ENCODE results near the gene MAPK1IP1L.
A peak's percentile ranks its signal among the peaks of the same experiment; 100 is the strongest.

Gene MAPK1IP1L

GRCh38 chr14:55048900-55049436, 2.5 kb upstream of the MAPK1IP1L start:
- Histone ChIP-seq H3K23ac (ENCODE audit: low read length) (no peak overlapping the region), H3K9ac (ENCODE audit: low read length) (no peak overlapping the region), H3K79me1 (ENCODE audit: low read length) (peaks cover under 1% of the 10 kb centered on the region), H3K4me3 (ENCODE audit: low read length) (no peak overlapping the region), H3K79me2 (ENCODE audit: control insufficient read depth, insufficient read depth, low read length) (peaks cover 21% of the 10 kb centered on the region), H4K5ac (ENCODE audit: low read length) (no peak overlapping the region), H4K8ac (ENCODE audit: low read depth, low read length) (no peak overlapping the region), H2AK5ac (ENCODE audit: low read length) (no peak overlapping the region), H3K4ac (ENCODE audit: low read depth, low read length) (no peak overlapping the region), H3K56ac (ENCODE audit: low read length) (no peak overlapping the region), H2BK120ac (ENCODE audit: low read depth, low read length) (no peak overlapping the region), H3K4me2 (ENCODE audit: low read length) (no peak overlapping the region), H3K4me1 (ENCODE audit: control insufficient read depth, low read depth, low read length) (no peaks in the 10 kb centered on the region), H3K27me3 (ENCODE audit: insufficient read depth, low read length, poor library complexity) (no peaks in the 10 kb centered on the region), H3K36me3 (ENCODE audit: control insufficient read depth, insufficient read depth, low read length) (peaks cover under 1% of the 10 kb centered on the region), H2BK5ac (ENCODE audit: low read length) (no peak overlapping the region), H3K27ac (ENCODE audit: low read depth, low read length) (no peak overlapping the region), H2BK15ac (replicated peaks; ENCODE audit: low read depth) (no peak overlapping the region), H3K18ac (ENCODE audit: low read length) (no peak overlapping the region)
- whole genome bisulfite sequencing (ENCODE audit: extremely low coverage, insufficient coverage, low lambda C conversion rate) = no CpG with 5 or more reads among the region's 2 CpGs
- DNase-seq = no peak

- Histone ChIP-seq H3K4me2 (ENCODE audit: low read length) (peak overlapping the region; percentile 1), H3K23ac (ENCODE audit: low read length) (no peak overlapping the region), H3K79me2 (ENCODE audit: control insufficient read depth, insufficient read depth, low read length) (peaks cover 39% of the 10 kb centered on the region), H4K8ac (ENCODE audit: low read depth, low read length) (no peak overlapping the region), H3K18ac (ENCODE audit: low read length) (peak overlapping the region; percentile 78), H3K56ac (ENCODE audit: low read length) (peak overlapping the region; percentile 47), H2AK5ac (ENCODE audit: low read length) (no peak overlapping the region), H3K4me3 (ENCODE audit: low read length) (no peak overlapping the region), H3K79me1 (ENCODE audit: low read length) (no peaks in the 10 kb centered on the region), H2BK120ac (ENCODE audit: low read depth, low read length) (no peak overlapping the region), H3K27ac (ENCODE audit: low read depth, low read length) (peak overlapping the region; percentile 69), H2BK15ac (replicated peaks; ENCODE audit: low read depth) (no peak overlapping the region), H4K5ac (ENCODE audit: low read length) (no peak overlapping the region), H3K36me3 (ENCODE audit: control insufficient read depth, insufficient read depth, low read length) (no peaks in the 10 kb centered on the region), H3K4me1 (ENCODE audit: control insufficient read depth, low read depth, low read length) (no peaks in the 10 kb centered on the region), H3K9ac (ENCODE audit: low read length) (peak overlapping the region; percentile 44), H3K4ac (ENCODE audit: low read depth, low read length) (no peak overlapping the region), H2BK5ac (ENCODE audit: low read length) (no peak overlapping the region), H3K27me3 (ENCODE audit: insufficient read depth, low read length, poor library complexity) (no peaks in the 10 kb centered on the region)
- WGBS (ENCODE audit: extremely low coverage, insufficient coverage, low lambda C conversion rate) = no CpG with 5 or more reads among the region's 10 CpGs
- DNase-seq = no peak
Measured at GRCh38 chr14:55051165-55051422, 353 bp upstream of the MAPK1IP1L start.

DNA sequence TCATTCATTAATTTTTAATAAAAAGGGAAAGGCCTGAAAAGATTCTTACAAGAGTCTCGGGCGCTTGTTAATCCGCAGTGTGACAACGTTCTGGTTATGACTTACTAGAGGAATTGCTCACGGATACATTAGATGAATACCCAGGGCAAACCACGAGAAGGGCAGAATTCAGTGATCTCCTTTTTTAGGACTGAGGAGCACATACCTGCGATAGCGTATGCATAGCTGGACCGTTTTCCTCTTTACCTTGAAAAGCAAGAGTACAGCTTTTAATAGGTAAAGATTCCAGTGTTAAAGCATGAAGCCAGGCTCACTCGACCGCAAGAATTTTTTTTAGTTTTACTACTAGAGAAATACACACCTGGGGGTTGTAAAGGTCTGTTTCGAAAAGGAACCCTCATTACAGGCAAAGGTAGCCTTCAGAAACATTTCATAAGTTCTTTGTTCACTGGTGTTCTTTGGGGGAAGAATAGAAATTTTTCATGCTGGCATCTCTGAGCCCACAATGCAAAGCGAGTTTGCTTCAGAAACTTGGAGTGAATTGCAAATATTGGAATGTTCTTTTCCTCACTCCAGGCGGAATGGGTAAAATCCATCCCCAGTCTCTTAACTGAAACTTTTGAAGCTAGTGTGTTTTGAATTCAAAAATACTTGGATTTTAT, 953 bp downstream of the MAPK1IP1L start:
- DNase-seq = no peak
- H3K9ac ChIP-seq (ENCODE audit: low read length) = peak overlapping the region; percentile 100

GRCh38 chr14:55053018-55053417, 1.6 kb downstream of the MAPK1IP1L start:
- Histone ChIP-seq H4K5ac (ENCODE audit: low read length) (no peak overlapping the region), H3K9ac (ENCODE audit: low read length) (peak overlapping the region; percentile 100), H3K23ac (ENCODE audit: low read length) (no peak overlapping the region), H3K79me2 (ENCODE audit: control insufficient read depth, insufficient read depth, low read length) (peaks cover 52% of the 10 kb centered on the region), H3K79me1 (ENCODE audit: low read length) (peaks cover 2% of the 10 kb centered on the region), H2BK120ac (ENCODE audit: low read depth, low read length) (no peak overlapping the region), H2BK15ac (replicated peaks; ENCODE audit: low read depth) (no peak overlapping the region), H3K4me1 (ENCODE audit: control insufficient read depth, low read depth, low read length) (no peaks in the 10 kb centered on the region), H2BK5ac (ENCODE audit: low read length) (no peak overlapping the region), H3K4me3 (ENCODE audit: low read length) (no peak overlapping the region), H3K27ac (ENCODE audit: low read depth, low read length) (no peak overlapping the region), H2AK5ac (ENCODE audit: low read length) (no peak overlapping the region), H3K4ac (ENCODE audit: low read depth, low read length) (no peak overlapping the region), H3K27me3 (ENCODE audit: insufficient read depth, low read length, poor library complexity) (no peaks in the 10 kb centered on the region), H3K4me2 (ENCODE audit: low read length) (peak overlapping the region; percentile 65), H3K56ac (ENCODE audit: low read length) (peak overlapping the region; percentile 100), H4K8ac (ENCODE audit: low read depth, low read length) (peak overlapping the region; percentile 28), H3K18ac (ENCODE audit: low read length) (no peak overlapping the region), H3K36me3 (ENCODE audit: control insufficient read depth, insufficient read depth, low read length) (no peaks in the 10 kb centered on the region)
- WGBS (ENCODE audit: extremely low coverage, insufficient coverage, low lambda C conversion rate) = no CpG with 5 or more reads among the region's 6 CpGs
- no peak for DNase-seq

More for the DNA sequence above, 953 bp downstream of the MAPK1IP1L start:
- Histone ChIP-seq H3K79me2 (ENCODE audit: control insufficient read depth, insufficient read depth, low read length) (peaks cover 47% of the 10 kb centered on the region), H3K18ac (ENCODE audit: low read length) (peak overlapping the region; percentile 62), H3K56ac (ENCODE audit: low read length) (peak overlapping the region; percentile 100), H3K36me3 (ENCODE audit: control insufficient read depth, insufficient read depth, low read length) (no peaks in the 10 kb centered on the region), H4K8ac (ENCODE audit: low read depth, low read length) (no peak overlapping the region), H3K4me3 (ENCODE audit: low read length) (peak overlapping the region; percentile 78), H2BK15ac (replicated peaks; ENCODE audit: low read depth) (no peak overlapping the region), H3K27me3 (ENCODE audit: insufficient read depth, low read length, poor library complexity) (no peaks in the 10 kb centered on the region), H3K23ac (ENCODE audit: low read length) (no peak overlapping the region), H3K4me2 (ENCODE audit: low read length) (peak overlapping the region; percentile 65), H3K79me1 (ENCODE audit: low read length) (no peaks in the 10 kb centered on the region), H4K5ac (ENCODE audit: low read length) (no peak overlapping the region), H3K27ac (ENCODE audit: low read depth, low read length) (peak overlapping the region; percentile 73), H2BK120ac (ENCODE audit: low read depth, low read length) (peak overlapping the region; percentile 97), H3K4me1 (ENCODE audit: control insufficient read depth, low read depth, low read length) (no peaks in the 10 kb centered on the region), H2BK5ac (ENCODE audit: low read length) (peak overlapping the region; percentile 12), H2AK5ac (ENCODE audit: low read length) (peak overlapping the region; percentile 20), H3K4ac (ENCODE audit: low read depth, low read length) (peak overlapping the region; percentile 88)
- no CpG with 5 or more reads among the region's 14 CpGs for WGBS (ENCODE audit: extremely low coverage, insufficient coverage, low lambda C conversion rate)

DNA sequence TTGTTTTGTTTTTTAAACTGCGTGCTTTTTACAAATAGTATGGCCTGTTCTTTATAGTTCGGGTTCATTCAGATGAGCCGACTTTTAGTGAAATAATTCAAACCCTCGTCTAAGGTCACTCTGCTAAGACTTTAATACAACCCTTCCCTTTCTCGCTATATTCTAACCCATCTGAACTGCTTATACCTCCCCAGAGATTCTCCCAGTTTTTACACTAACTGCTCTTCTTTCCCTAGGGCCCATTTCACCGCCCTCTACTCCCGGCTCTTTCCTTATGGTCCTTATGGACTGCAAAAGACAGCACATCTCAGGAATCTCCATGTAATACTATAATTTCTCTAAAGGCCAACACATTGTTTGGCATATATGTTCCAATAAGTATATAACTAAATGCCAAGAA, 2.1 kb downstream of the MAPK1IP1L start:
- H3K27me3 ChIP-seq (ENCODE audit: insufficient read depth, low read length, poor library complexity) = no peaks in the 10 kb centered on the region
- WGBS (ENCODE audit: extremely low coverage, insufficient coverage, low lambda C conversion rate) = 100% methylated on average over 1 of the region's 7 CpGs
- no peak overlapping the region for H3K27ac ChIP-seq (ENCODE audit: low read depth, low read length)

GRCh38 chr14:55054098-55054497, 2.7 kb downstream of the MAPK1IP1L start:
- Histone ChIP-seq H2BK5ac (ENCODE audit: low read length) (no peak overlapping the region), H4K8ac (ENCODE audit: low read depth, low read length) (no peak overlapping the region), H3K4me2 (ENCODE audit: low read length) (no peak overlapping the region), H3K4me1 (ENCODE audit: control insufficient read depth, low read depth, low read length) (no peaks in the 10 kb centered on the region), H4K5ac (ENCODE audit: low read length) (no peak overlapping the region), H3K18ac (ENCODE audit: low read length) (no peak overlapping the region), H3K4ac (ENCODE audit: low read depth, low read length) (no peak overlapping the region), H3K9ac (ENCODE audit: low read length) (no peak overlapping the region), H3K27ac (ENCODE audit: low read depth, low read length) (no peak overlapping the region), H3K27me3 (ENCODE audit: insufficient read depth, low read length, poor library complexity) (no peaks in the 10 kb centered on the region), H3K23ac (ENCODE audit: low read length) (no peak overlapping the region), H3K79me1 (ENCODE audit: low read length) (peaks cover 2% of the 10 kb centered on the region), H3K36me3 (ENCODE audit: control insufficient read depth, insufficient read depth, low read length) (no peaks in the 10 kb centered on the region), H2BK15ac (replicated peaks; ENCODE audit: low read depth) (no peak overlapping the region), H3K4me3 (ENCODE audit: low read length) (no peak overlapping the region), H3K56ac (ENCODE audit: low read length) (no peak overlapping the region), H2AK5ac (ENCODE audit: low read length) (no peak overlapping the region), H2BK120ac (ENCODE audit: low read depth, low read length) (no peak overlapping the region), H3K79me2 (ENCODE audit: control insufficient read depth, insufficient read depth, low read length) (peaks cover 55% of the 10 kb centered on the region)
- DNase-seq = no peak
- WGBS (ENCODE audit: extremely low coverage, insufficient coverage, low lambda C conversion rate) = 100% methylated on average over 1 of the region's 13 CpGs

More for the DNA sequence above, 2.1 kb downstream of the MAPK1IP1L start:
- Histone ChIP-seq H3K4me2 (ENCODE audit: low read length) (no peak overlapping the region), H3K4ac (ENCODE audit: low read depth, low read length) (no peak overlapping the region), H2BK120ac (ENCODE audit: low read depth, low read length) (no peak overlapping the region), H3K36me3 (ENCODE audit: control insufficient read depth, insufficient read depth, low read length) (no peaks in the 10 kb centered on the region), H2BK15ac (replicated peaks; ENCODE audit: low read depth) (no peak overlapping the region), H3K4me1 (ENCODE audit: control insufficient read depth, low read depth, low read length) (no peaks in the 10 kb centered on the region), H3K9ac (ENCODE audit: low read length) (peak overlapping the region; percentile 100), H3K56ac (ENCODE audit: low read length) (no peak overlapping the region), H3K4me3 (ENCODE audit: low read length) (no peak overlapping the region), H2AK5ac (ENCODE audit: low read length) (no peak overlapping the region), H3K23ac (ENCODE audit: low read length) (no peak overlapping the region), H3K79me2 (ENCODE audit: control insufficient read depth, insufficient read depth, low read length) (peaks cover 54% of the 10 kb centered on the region), H3K18ac (ENCODE audit: low read length) (no peak overlapping the region), H4K8ac (ENCODE audit: low read depth, low read length) (no peak overlapping the region), H4K5ac (ENCODE audit: low read length) (no peak overlapping the region), H2BK5ac (ENCODE audit: low read length) (no peak overlapping the region), H3K79me1 (ENCODE audit: low read length) (peaks cover 2% of the 10 kb centered on the region)
- no peak for DNase-seq

All from mesendoderm (in vitro differentiated cells).